ENCODE measurements around the gene NEBL. TPM values are rescaled to one million over a fixed set of nuclear protein-coding genes. Genes with fewer than 3 reads are reported as not detected.

NEBL gene
- total RNA-seq, 1 donor from 2014 or later: 77.6 TPM

DNA sequence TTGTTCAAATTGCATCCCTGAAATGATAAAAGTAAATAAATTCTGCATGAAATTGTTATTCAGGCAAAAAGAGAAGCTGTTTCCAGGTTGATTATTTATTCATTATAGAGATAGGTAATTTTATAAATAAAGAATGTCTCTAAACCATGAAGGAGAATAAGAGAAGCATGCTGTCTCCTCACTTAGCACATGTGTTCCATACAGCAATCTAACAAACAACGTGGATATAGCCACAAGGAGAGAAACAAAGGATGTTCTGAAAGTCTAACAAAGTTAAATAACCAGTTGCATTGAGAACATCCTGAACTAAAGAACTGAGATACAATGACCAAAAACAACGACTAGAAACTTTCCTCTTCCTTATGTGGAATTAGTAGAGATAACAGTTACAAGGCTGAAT lies 50.8 kb downstream of the NEBL start:
- Histone ChIP-seq H3K4me2 (no peak overlapping the region), H2AFZ (replicated peaks) (no peak overlapping the region), H3K4me3 (no peak overlapping the region), H4K20me1 (ENCODE audit: low read depth) (no peaks in the 10 kb centered on the region), H3K9me3 (ENCODE audit: low read depth) (no peaks in the 10 kb centered on the region), H3K27ac (no peak overlapping the region), H3K9ac (no peak overlapping the region), H3K4me1 (peaks cover 11% of the 10 kb centered on the region), H3K79me2 (ENCODE audit: low read depth) (no peaks in the 10 kb centered on the region), H3F3A (ENCODE audit: low read depth) (no peaks in the 10 kb centered on the region), H3K27me3 (no peaks in the 10 kb centered on the region), H3K36me3 (no peaks in the 10 kb centered on the region)
- Mint-ChIP-seq H3K36me3 (peaks cover 36% of the 10 kb centered on the region), H3K4me3 (no peak overlapping the region), H3K27me3 (ENCODE audit: insufficient read depth, low read depth) (peaks cover 2% of the 10 kb centered on the region), H3K27ac (no peak overlapping the region), H3K4me1 (peaks cover 13% of the 10 kb centered on the region), H3K9me3 (peaks cover 11% of the 10 kb centered on the region)
- TF ChIP-seq CTCF (IDR thresholded peaks at IDR 0.05) (no peak), EZH2phosphoT487 (IDR thresholded peaks at IDR 0.05) (no peak), EZH2 (IDR thresholded peaks at IDR 0.05) (no peak)
- no peak for DNase-seq (ENCODE audit: low spot score)

DNA sequence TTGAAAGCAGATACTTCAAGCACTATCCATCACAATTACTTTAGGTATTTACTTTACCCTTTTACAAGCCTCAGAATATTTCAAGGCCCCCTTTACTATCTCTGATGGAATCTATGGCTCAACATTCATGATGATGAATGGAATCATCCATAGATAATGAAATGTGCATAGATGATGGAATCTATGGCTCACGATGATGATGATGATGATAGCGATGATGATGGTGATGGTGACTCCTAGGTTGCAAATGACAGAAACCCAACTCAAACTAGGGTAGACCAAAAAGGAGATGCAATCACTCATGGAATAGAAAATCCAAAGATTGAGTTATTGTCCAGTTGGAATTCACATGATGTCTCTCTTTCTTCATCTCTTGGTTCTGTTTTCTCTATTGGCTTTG lies 55.7 kb downstream of the NEBL start:
- H3K9me3 Mint-ChIP-seq: peaks cover 14% of the 10 kb centered on the region

GRCh38 chr10:20839910-20840309 lies 57.2 kb downstream of the NEBL start:
- H3K79me2 ChIP-seq (ENCODE audit: low read depth): no peaks in the 10 kb centered on the region
- H3K4me3 ChIP-seq: no peak overlapping the region
- no peak for TF ChIP-seq EZH2 (IDR thresholded peaks at IDR 0.05)
- TF ChIP-seq EZH2phosphoT487 (IDR thresholded peaks at IDR 0.05): no peak
- TF ChIP-seq CTCF (IDR thresholded peaks at IDR 0.05): no peak
- H3K9me3 ChIP-seq (ENCODE audit: low read depth): no peaks in the 10 kb centered on the region
- Mint-ChIP-seq H3K9me3 (peaks cover 14% of the 10 kb centered on the region), H3K4me3 (no peak overlapping the region), H3K36me3 (peaks cover 50% of the 10 kb centered on the region), H3K27ac (no peak overlapping the region), H3K4me1 (no peaks in the 10 kb centered on the region), H3K27me3 (ENCODE audit: insufficient read depth, low read depth) (peaks cover 2% of the 10 kb centered on the region)
- H3K4me1 ChIP-seq: no peaks in the 10 kb centered on the region
- H3K36me3 ChIP-seq: no peaks in the 10 kb centered on the region
- no peak overlapping the region for H3K4me2 ChIP-seq
- H4K20me1 ChIP-seq (ENCODE audit: low read depth): no peaks in the 10 kb centered on the region
- no peak overlapping the region for H3K27ac ChIP-seq
- no peak overlapping the region for H3K9ac ChIP-seq
- no peak overlapping the region for H2AFZ ChIP-seq (replicated peaks)
- DNase-seq (ENCODE audit: low spot score): no peak
- H3K27me3 ChIP-seq: no peaks in the 10 kb centered on the region
- H3F3A ChIP-seq (ENCODE audit: low read depth): no peaks in the 10 kb centered on the region

More for the DNA sequence above, 55.7 kb downstream of the NEBL start:
- Histone ChIP-seq H3F3A (ENCODE audit: low read depth) (no peaks in the 10 kb centered on the region), H3K79me2 (ENCODE audit: low read depth) (no peaks in the 10 kb centered on the region), H3K4me3 (no peak overlapping the region), H3K9me3 (ENCODE audit: low read depth) (no peaks in the 10 kb centered on the region), H3K4me1 (no peaks in the 10 kb centered on the region), H4K20me1 (ENCODE audit: low read depth) (no peaks in the 10 kb centered on the region), H2AFZ (replicated peaks) (no peak overlapping the region), H3K4me2 (no peak overlapping the region), H3K27ac (no peak overlapping the region), H3K36me3 (no peaks in the 10 kb centered on the region), H3K27me3 (no peaks in the 10 kb centered on the region), H3K9ac (no peak overlapping the region)
- Mint-ChIP-seq H3K27me3 (ENCODE audit: insufficient read depth, low read depth) (peaks cover 2% of the 10 kb centered on the region), H3K36me3 (peaks cover 47% of the 10 kb centered on the region), H3K27ac (no peak overlapping the region), H3K4me1 (no peaks in the 10 kb centered on the region), H3K4me3 (no peak overlapping the region)
- DNase-seq (ENCODE audit: low spot score): no peak
- TF ChIP-seq EZH2phosphoT487 (IDR thresholded peaks at IDR 0.05) (no peak), CTCF (IDR thresholded peaks at IDR 0.05) (no peak), EZH2 (IDR thresholded peaks at IDR 0.05) (no peak)
